Keratinocyte (primary cell): ENCODE results near the gene ZNF546. TPM values are rescaled to one million over a fixed set of nuclear protein-coding genes. Genes with fewer than 3 reads are reported as not detected.

Experiments used
- DNase-seq: peaks from one replicate; pipeline ENCODE4 v3.0.0-alpha.2; 2011; ENCODE audit warnings: low read depth, missing footprints, low spot score
- FAIRE-seq: peaks from 2 replicates; lab custom pipeline; 2011; peaks lifted over from hg19 to GRCh38; lab: Jason Lieb, UNC
- H2AFZ ChIP-seq: 2 replicates; pipeline ENCODE4 v1.6.0; 2012; ENCODE audit warnings: low read length, control low read depth, inconsistent platforms; ENCODE audit not compliant: control insufficient read depth
- H3K27ac ChIP-seq: 2 replicates; pipeline ENCODE4 v1.5.1; 2011; ENCODE audit warnings: low read length; ENCODE audit not compliant: control insufficient read depth, insufficient read depth
- H3K27me3 ChIP-seq: 3 replicates; pipeline ENCODE4 v1.6.0; 2011; ENCODE audit warnings: low read length; ENCODE audit not compliant: control insufficient read depth, insufficient read depth; ENCODE audit errors: extremely low read depth
- H3K36me3 ChIP-seq, 2 experiments: 2 replicates in 1 of 2; 3 replicates in 1 of 2; pipeline ENCODE4 v1.5.1; 2011; ENCODE audit warnings: low read length in 2 of 2, mild to moderate bottlenecking in 1 of 2; ENCODE audit not compliant: control insufficient read depth in 2 of 2, insufficient read depth in 2 of 2; ENCODE audit errors: extremely low read depth in 1 of 2
- H3K4me1 ChIP-seq: 3 replicates; pipeline ENCODE4 v1.5.1; 2011; ENCODE audit warnings: low read length; ENCODE audit not compliant: control insufficient read depth, insufficient read depth; ENCODE audit errors: extremely low read depth
- H3K4me2 ChIP-seq: 3 replicates; pipeline ENCODE4 v1.6.0; 2011; ENCODE audit warnings: low read depth, low read length; ENCODE audit not compliant: control insufficient read depth, insufficient read depth; ENCODE audit errors: extremely low read depth
- H3K4me3 ChIP-seq, 3 experiments: fragments of 200-600 bp in 1 of 3; sonication (generic) in 1 of 3; 2 replicates in 2 of 3; 3 replicates in 1 of 3; pipeline ENCODE4 v1.5.1; 2011 to 2016; ENCODE audit warnings: low read length in 3 of 3, mild to moderate bottlenecking in 3 of 3, control low read depth in 2 of 3, inconsistent platforms in 1 of 3, low read depth in 1 of 3, mixed read lengths in 1 of 3, mixed run types in 1 of 3, moderate library complexity in 1 of 3; ENCODE audit not compliant: control insufficient read depth in 2 of 3, insufficient read depth in 2 of 3; ENCODE audit errors: extremely low read depth in 1 of 3
- H3K79me2 ChIP-seq: 2 replicates; pipeline ENCODE4 v1.6.0; 2012; ENCODE audit warnings: low read length; ENCODE audit not compliant: control insufficient read depth, insufficient read depth
- H3K9ac ChIP-seq: 3 replicates; pipeline ENCODE4 v1.6.0; 2011; ENCODE audit warnings: low read length; ENCODE audit not compliant: control insufficient read depth, insufficient read depth; ENCODE audit errors: extremely low read depth
- H3K9me1 ChIP-seq: 3 replicates; pipeline ENCODE4 v1.6.0; 2011; ENCODE audit warnings: low read length; ENCODE audit not compliant: control insufficient read depth, insufficient read depth; ENCODE audit errors: extremely low read depth
- H3K9me3 ChIP-seq: 2 replicates; pipeline ENCODE4 v1.5.1; 2012; ENCODE audit warnings: low read depth, low read length; ENCODE audit not compliant: control insufficient read depth
- H4K20me1 ChIP-seq: 3 replicates; pipeline ENCODE4 v1.6.0; 2011; ENCODE audit warnings: low read length; ENCODE audit not compliant: control insufficient read depth, insufficient read depth; ENCODE audit errors: extremely low read depth
- EZH2 ChIP-seq: IDR thresholded peaks from one replicate; pipeline ENCODE4 v1.6.1; 2012; ENCODE audit warnings: inconsistent platforms, mild to moderate bottlenecking, low read length, moderate library complexity
- dilution Hi-C: fragments of 300-500 bp; cut with MboI; formaldehyde crosslinking; loops from one replicate; pipeline ENCODE4 v1.7.0; 2020; ENCODE audit warnings: low sequenced_read_pairs; ENCODE audit not compliant: extremely low pct_ligation_motif_present
- polyA plus RNA-seq, 5 experiments: library from polyadenylated mRNA; depleted of rRNA in 3 of 5; stranded (reverse) in 3 of 5; stranded (forward) in 1 of 5; unstranded in 1 of 5; fragments of >200 nt; gene quantifications; 1 replicate in 1 of 5; 2 replicates in 3 of 5; 3 replicates in 1 of 5; pipeline versions ENCODE4 v1.2.1 to v1.2.3, GENCODE V29; 2011 to 2012; ENCODE audit warnings: missing spikeins in 2 of 5, low read depth in 1 of 5, low replicate concordance in 1 of 5
- TF ChIP-seq, protein P1 (sequence below), 3 experiments: IDR thresholded peaks in 1 of 3; conservative IDR thresholded peaks in 1 of 3; optimal IDR thresholded peaks in 1 of 3; 2 replicates in 2 of 3; 3 replicates in 1 of 3; pipeline versions ENCODE3 to v1.5.1; 2011; ENCODE audit warnings: low read length in 3 of 3, mild to moderate bottlenecking in 3 of 3, moderate library complexity in 2 of 3, control low read depth in 1 of 3, inconsistent platforms in 1 of 3; ENCODE audit not compliant: insufficient read depth in 2 of 3; ENCODE audit errors: extremely low read depth in 1 of 3

ZNF546 gene
- polyA plus RNA-seq, 1 donor (not counting 4 experiments of a cell fraction or from before 2014, with no cell fraction given): 0.52 TPM

DNA sequence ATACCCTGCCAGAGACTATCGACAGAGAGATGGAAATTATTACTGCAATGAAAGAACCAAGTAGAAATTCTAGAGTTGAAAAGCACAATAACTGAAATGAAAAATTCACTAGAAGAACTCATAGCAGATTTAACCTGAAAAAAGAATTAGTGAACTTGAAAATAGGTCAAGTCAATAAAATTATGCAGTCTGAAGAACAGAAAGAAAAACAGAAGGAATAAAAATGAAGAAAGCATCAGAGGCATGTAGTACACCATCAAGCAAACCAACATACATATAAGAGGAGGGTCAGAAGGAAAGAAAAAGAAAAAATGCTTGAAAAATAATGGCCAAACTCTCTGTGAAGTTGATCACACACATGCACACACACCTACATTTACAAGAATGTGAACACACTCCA, 62.8 kb downstream of the ZNF546 start:
- no peak overlapping the region for H3K27ac ChIP-seq
- no peaks in the 10 kb centered on the region for H3K36me3 ChIP-seq
- H3K9me1 ChIP-seq: no peaks in the 10 kb centered on the region
- peaks cover 11% of the 10 kb centered on the region for H3K4me1 ChIP-seq
- no peak for FAIRE-seq
- dilution Hi-C loops: no loop called here
- TF ChIP-seq, protein P1, sequence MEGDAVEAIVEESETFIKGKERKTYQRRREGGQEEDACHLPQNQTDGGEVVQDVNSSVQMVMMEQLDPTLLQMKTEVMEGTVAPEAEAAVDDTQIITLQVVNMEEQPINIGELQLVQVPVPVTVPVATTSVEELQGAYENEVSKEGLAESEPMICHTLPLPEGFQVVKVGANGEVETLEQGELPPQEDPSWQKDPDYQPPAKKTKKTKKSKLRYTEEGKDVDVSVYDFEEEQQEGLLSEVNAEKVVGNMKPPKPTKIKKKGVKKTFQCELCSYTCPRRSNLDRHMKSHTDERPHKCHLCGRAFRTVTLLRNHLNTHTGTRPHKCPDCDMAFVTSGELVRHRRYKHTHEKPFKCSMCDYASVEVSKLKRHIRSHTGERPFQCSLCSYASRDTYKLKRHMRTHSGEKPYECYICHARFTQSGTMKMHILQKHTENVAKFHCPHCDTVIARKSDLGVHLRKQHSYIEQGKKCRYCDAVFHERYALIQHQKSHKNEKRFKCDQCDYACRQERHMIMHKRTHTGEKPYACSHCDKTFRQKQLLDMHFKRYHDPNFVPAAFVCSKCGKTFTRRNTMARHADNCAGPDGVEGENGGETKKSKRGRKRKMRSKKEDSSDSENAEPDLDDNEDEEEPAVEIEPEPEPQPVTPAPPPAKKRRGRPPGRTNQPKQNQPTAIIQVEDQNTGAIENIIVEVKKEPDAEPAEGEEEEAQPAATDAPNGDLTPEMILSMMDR (optimal IDR thresholded peaks at IDR 0.05 in 1 of 3, IDR thresholded peaks at IDR 0.05 in 1 of 3, conservative IDR thresholded peaks at IDR 0.05 in 1 of 3; ENCODE audit: extremely low read depth in 1 of 3, insufficient read depth in 2 of 3, low read length in 3 of 3): no peak
- no peak for TF ChIP-seq EZH2
- no peak overlapping the region for H3K4me2 ChIP-seq
- no peak for DNase-seq
- no peaks in the 10 kb centered on the region for H3K27me3 ChIP-seq
- H3K4me3 ChIP-seq: no peak overlapping the region
- H4K20me1 ChIP-seq: no peaks in the 10 kb centered on the region
- peaks cover 2% of the 10 kb centered on the region for H3K9me3 ChIP-seq
- no peak overlapping the region for H2AFZ ChIP-seq
- peaks cover 11% of the 10 kb centered on the region for H3K79me2 ChIP-seq
- no peak overlapping the region for H3K9ac ChIP-seq

- dilution Hi-C loops: no loop called here
- H3K9me3 ChIP-seq: peaks cover 2% of the 10 kb centered on the region
- no peak overlapping the region for H3K4me2 ChIP-seq
- no peaks in the 10 kb centered on the region for H3K79me2 ChIP-seq
- FAIRE-seq (no peak), DNase-seq (no peak)
- TF ChIP-seq EZH2: no peak
- TF ChIP-seq, protein P1 (optimal IDR thresholded peaks at IDR 0.05 in 1 of 3, IDR thresholded peaks at IDR 0.05 in 1 of 3, conservative IDR thresholded peaks at IDR 0.05 in 1 of 3; ENCODE audit: extremely low read depth in 1 of 3, insufficient read depth in 2 of 3, low read length in 3 of 3): no peak
- H4K20me1 ChIP-seq: no peaks in the 10 kb centered on the region
- H3K27ac ChIP-seq: no peak overlapping the region
- peaks cover 0 to 3% of the 10 kb centered on the region in 2 experiments for H3K36me3 ChIP-seq
- H3K27me3 ChIP-seq: no peaks in the 10 kb centered on the region
- no peak overlapping the region for H2AFZ ChIP-seq
- H3K4me3 ChIP-seq: no peak overlapping the region
- no peak overlapping the region for H3K9ac ChIP-seq
- no peaks in the 10 kb centered on the region for H3K4me1 ChIP-seq
- no peaks in the 10 kb centered on the region for H3K9me1 ChIP-seq
These were observed 73.2 kb downstream of the ZNF546 start for GRCh38 chr19:40070058-40070457.

Other genes starting within 250 kb of the ZNF546 start
- gene LEUTX, start 218.2 kb upstream of the ZNF546 start, polyA plus RNA-seq: not detected in 3 replicates
- 4.3 to 6.4 TPM (median 4.6 TPM) in 3 replicates for gene DYRK1B, start 162.9 kb upstream of the ZNF546 start, polyA plus RNA-seq
- gene FBL, start 150.7 kb upstream of the ZNF546 start, polyA plus RNA-seq: 222 to 357 TPM (median 301 TPM) in 3 replicates
- 0.02 to 0.12 TPM (median 0.10 TPM) in 3 replicates for gene FCGBP, start 62.4 kb upstream of the ZNF546 start, polyA plus RNA-seq
- 48.2 to 107 TPM (median 74.1 TPM) in 3 replicates for gene PSMC4, start 25.9 kb upstream of the ZNF546 start, polyA plus RNA-seq
- gene ZNF780B, start 59.2 kb downstream of the ZNF546 start, polyA plus RNA-seq: 5.3 to 8.3 TPM (median 6.3 TPM) in 3 replicates
- 12.2 to 20.3 TPM (median 19.0 TPM) in 3 replicates for gene ZNF780A, start 93.9 kb downstream of the ZNF546 start, polyA plus RNA-seq
- 2.9 to 5.7 TPM (median 4.2 TPM) in 3 replicates for gene MAP3K10, start 194.4 kb downstream of the ZNF546 start, polyA plus RNA-seq
- gene TTC9B, start 221.3 kb downstream of the ZNF546 start, polyA plus RNA-seq: not detected in 3 replicates
- 0.13 to 0.22 TPM (median 0.16 TPM) in 3 replicates for gene CCNP, start 229.6 kb downstream of the ZNF546 start, polyA plus RNA-seq